ENCODE data around the gene CCL19.

DNA sequence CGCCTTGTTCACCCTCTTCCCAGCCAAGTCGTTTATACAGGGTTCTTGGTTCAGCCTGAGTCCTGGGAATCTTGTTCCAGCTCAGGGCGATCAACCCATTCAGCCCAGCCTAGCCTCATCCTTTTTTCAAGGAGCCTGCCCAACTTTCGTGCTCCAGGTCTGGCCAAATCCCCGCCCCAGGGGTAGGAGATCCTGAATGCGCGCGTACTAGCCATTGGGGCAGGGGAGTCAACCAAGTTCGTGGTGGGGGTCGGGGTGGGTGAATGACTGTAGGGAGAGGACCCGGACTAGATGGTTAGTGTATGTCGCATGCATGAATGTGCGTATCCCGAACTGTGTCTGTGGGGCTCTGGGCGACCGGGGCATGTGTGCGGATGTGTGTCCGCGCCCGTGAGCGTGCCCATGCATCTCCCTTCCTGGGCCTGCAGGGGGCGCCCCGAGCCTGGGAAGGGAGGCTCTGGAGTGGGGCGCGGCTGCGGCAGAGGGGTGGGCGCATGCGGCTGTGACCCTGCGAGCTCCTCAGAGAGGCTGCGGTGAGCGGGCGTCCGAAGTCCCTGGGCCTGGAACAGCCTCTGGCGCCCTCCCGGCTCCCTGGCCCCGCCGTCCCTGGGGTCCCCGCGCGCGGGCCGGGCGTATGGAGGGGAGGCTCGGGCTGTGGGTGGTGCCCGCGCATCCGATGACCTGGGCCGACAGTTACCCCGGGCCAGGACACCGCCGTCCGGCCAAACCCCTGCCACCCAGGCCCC is 10.1 kb upstream of the CCL19 start:
- no peak for TF ChIP-seq POLR2A (IDR thresholded peaks at IDR 0.05)
- TF ChIP-seq, protein P1, sequence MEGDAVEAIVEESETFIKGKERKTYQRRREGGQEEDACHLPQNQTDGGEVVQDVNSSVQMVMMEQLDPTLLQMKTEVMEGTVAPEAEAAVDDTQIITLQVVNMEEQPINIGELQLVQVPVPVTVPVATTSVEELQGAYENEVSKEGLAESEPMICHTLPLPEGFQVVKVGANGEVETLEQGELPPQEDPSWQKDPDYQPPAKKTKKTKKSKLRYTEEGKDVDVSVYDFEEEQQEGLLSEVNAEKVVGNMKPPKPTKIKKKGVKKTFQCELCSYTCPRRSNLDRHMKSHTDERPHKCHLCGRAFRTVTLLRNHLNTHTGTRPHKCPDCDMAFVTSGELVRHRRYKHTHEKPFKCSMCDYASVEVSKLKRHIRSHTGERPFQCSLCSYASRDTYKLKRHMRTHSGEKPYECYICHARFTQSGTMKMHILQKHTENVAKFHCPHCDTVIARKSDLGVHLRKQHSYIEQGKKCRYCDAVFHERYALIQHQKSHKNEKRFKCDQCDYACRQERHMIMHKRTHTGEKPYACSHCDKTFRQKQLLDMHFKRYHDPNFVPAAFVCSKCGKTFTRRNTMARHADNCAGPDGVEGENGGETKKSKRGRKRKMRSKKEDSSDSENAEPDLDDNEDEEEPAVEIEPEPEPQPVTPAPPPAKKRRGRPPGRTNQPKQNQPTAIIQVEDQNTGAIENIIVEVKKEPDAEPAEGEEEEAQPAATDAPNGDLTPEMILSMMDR (IDR thresholded peaks at IDR 0.05), result peak; percentile 71 to 94 (median 88)
